GM12878 (cell line): ENCODE measurements around the gene IPCEF1. TPM values are rescaled to one million over a fixed set of nuclear protein-coding genes. Genes with fewer than 3 reads are reported as not detected.
A peak's percentile ranks its signal among the peaks of the same experiment; 100 is the strongest.

Experiments
- ATAC-seq: fragments of 200-7000 bp; cut with Tn5 transposase; 3 replicates; pipeline ENCODE4 v1.9.1; 2020; ENCODE audit warnings: mild to moderate bottlenecking, moderate library complexity
- BruUV-seq: library from RNA; stranded (reverse); fragments of 400-500 nt; replicated peaks from 2 replicates; lab custom pipeline; 2021; lab: Mats Ljungman, UMichigan
- CTCF ChIA-PET: fragments of 300-600 bp; sonication (Branson Sonifier 250); formaldehyde crosslinking; extraction: SDS; loops from one replicate; lab custom pipeline; 2021; ENCODE audit warnings: inconsistent platforms; lab: Yijun Ruan, JAX
- POLR2A ChIA-PET: fragments of 350-600 bp; formaldehyde crosslinking; extraction: SDS; loops from one replicate; lab custom pipeline; 2021; ENCODE audit warnings: inconsistent platforms; lab: Charles Lee
- RAD21 ChIA-PET: fragments of 300-600 bp; sonication (Branson Sonifier 250); formaldehyde crosslinking; loops from one replicate; lab custom pipeline; 2023; ENCODE audit warnings: antibody characterized with exemption; ENCODE audit not compliant: unreplicated experiment; lab: Charles Lee
- SMC1A ChIA-PET: fragments of 300-600 bp; sonication (Branson Sonifier 250); formaldehyde crosslinking; loops from one replicate; lab custom pipeline; 2023; ENCODE audit not compliant: unreplicated experiment, uncharacterized antibody; lab: Charles Lee
- DNase-seq: peaks from one replicate; pipeline ENCODE4 v3.0.0-alpha.2; 2011; ENCODE audit warnings: low read depth, low spot score
- FAIRE-seq: peaks from 3 replicates; lab custom pipeline; 2011; peaks lifted over from hg19 to GRCh38; lab: Jason Lieb, UNC
- H2AFZ ChIP-seq: 2 replicates; pipeline ENCODE4 v1.6.0; 2011; ENCODE audit warnings: low read depth, low read length, control low read depth; ENCODE audit not compliant: control insufficient read depth
- H3K27ac ChIP-seq: 2 replicates; pipeline ENCODE4 v1.5.1; 2011; ENCODE audit warnings: control low read depth; ENCODE audit not compliant: control insufficient read depth, insufficient read depth
- H3K27me3 ChIP-seq, 2 experiments: replicated peaks in 1 of 2; 2 replicates each; pipeline versions ENCODE4 v1.6.0 to v1.6.1; 2011; ENCODE audit warnings: low read length in 1 of 2; ENCODE audit not compliant: control insufficient read depth in 2 of 2, insufficient read depth in 2 of 2
- H3K36me3 ChIP-seq, 2 experiments: 2 replicates each; pipeline ENCODE4 v1.5.1; 2011; ENCODE audit warnings: low read length in 1 of 2; ENCODE audit not compliant: control insufficient read depth in 2 of 2, insufficient read depth in 2 of 2
- H3K4me1 ChIP-seq: 2 replicates; pipeline ENCODE4 v1.6.1; 2011; ENCODE audit warnings: mild to moderate bottlenecking, low read length, moderate library complexity, mixed read lengths; ENCODE audit not compliant: control insufficient read depth, insufficient read depth
- H3K4me2 ChIP-seq: 2 replicates; pipeline ENCODE4 v1.6.0; 2011; ENCODE audit warnings: control low read depth; ENCODE audit not compliant: control insufficient read depth, insufficient read depth
- H3K4me3 ChIP-seq: fragments of 200-600 bp; sonication (generic); 2 replicates; pipeline ENCODE4 v1.5.1; 2016
- H3K79me2 ChIP-seq: 2 replicates; pipeline ENCODE4 v1.6.0; 2011; ENCODE audit warnings: low read length; ENCODE audit not compliant: control insufficient read depth, insufficient read depth
- H3K9ac ChIP-seq: 2 replicates; pipeline ENCODE4 v1.8.0; 2011; ENCODE audit warnings: low read length, control low read depth, mixed read lengths; ENCODE audit not compliant: control insufficient read depth, insufficient read depth
- H3K9me3 ChIP-seq: replicated peaks from 3 replicates; pipeline ENCODE4 v1.5.1; 2011; ENCODE audit warnings: mild to moderate bottlenecking, low read length; ENCODE audit not compliant: control insufficient read depth, insufficient read depth
- H4K20me1 ChIP-seq: 2 replicates; pipeline ENCODE4 v1.6.0; 2011; ENCODE audit not compliant: control insufficient read depth, insufficient read depth
- DPF2 ChIP-seq: fragments of 450-650 bp; IDR thresholded peaks from 2 replicates; pipeline ENCODE4 v1.6.1; 2017; ENCODE audit warnings: mild to moderate bottlenecking
- EED ChIP-seq: sonication (generic); IDR thresholded peaks from 2 replicates; pipeline ENCODE4 v1.6.1; 2016; ENCODE audit warnings: antibody characterized with exemption, low read depth
- GATAD2B ChIP-seq: fragments of 450-650 bp; conservative IDR thresholded peaks from 2 replicates; pipeline ENCODE4 v1.6.1; 2017; ENCODE audit warnings: low read depth, mild to moderate bottlenecking, moderate library complexity
- HDAC6 ChIP-seq: fragments of 200-600 bp; sonication (generic); IDR thresholded peaks from one replicate; pipeline ENCODE4 v1.8.0; 2017; ENCODE audit warnings: antibody characterized with exemption; ENCODE audit not compliant: unreplicated experiment
- JUND ChIP-seq: IDR thresholded peaks from 2 replicates; pipeline ENCODE4 v1.6.1; 2012; ENCODE audit warnings: low read depth, mild to moderate bottlenecking, low read length, improper control_type of control experiment, moderate library complexity
- MAX ChIP-seq: IDR thresholded peaks from 2 replicates; pipeline ENCODE4 v1.6.1; 2012; ENCODE audit warnings: low read depth, low read length, improper control_type of control experiment
- MTA3 ChIP-seq: IDR thresholded peaks from 2 replicates; pipeline ENCODE4 v1.6.1; 2012; ENCODE audit warnings: low read length, inconsistent platforms, borderline replicate concordance
- NFXL1 ChIP-seq: fragments of 450-650 bp; IDR thresholded peaks from 2 replicates; pipeline ENCODE4 v1.6.1; 2017; ENCODE audit warnings: antibody characterized with exemption, mild to moderate bottlenecking, borderline replicate concordance
- NFYB ChIP-seq: IDR thresholded peaks from 2 replicates; pipeline ENCODE4 v1.6.1; 2011; ENCODE audit warnings: low read depth, mild to moderate bottlenecking, low read length, improper control_type of control experiment, moderate library complexity; ENCODE audit not compliant: insufficient read depth
- NR2C2 ChIP-seq: IDR thresholded peaks from 2 replicates; pipeline ENCODE4 v1.6.1; 2011; ENCODE audit warnings: borderline replicate concordance, low read depth; ENCODE audit not compliant: control insufficient read depth, insufficient read length
- SIN3A ChIP-seq: IDR thresholded peaks from 2 replicates; pipeline ENCODE4 v1.6.1; 2012; ENCODE audit warnings: low read depth, low read length, improper control_type of control experiment
- USF1 ChIP-seq: IDR thresholded peaks from 2 replicates; pipeline ENCODE4 v1.6.1; 2011; ENCODE audit warnings: borderline replicate concordance, low read depth, mild to moderate bottlenecking, moderate library complexity, mixed read lengths, low read length; ENCODE audit not compliant: insufficient read depth; ENCODE audit errors: extremely low read length
- ZNF592 ChIP-seq: fragments of 450-650 bp; IDR thresholded peaks from 2 replicates; pipeline ENCODE4 v1.6.1; 2017; ENCODE audit warnings: mild to moderate bottlenecking, moderate library complexity
- ZSCAN29 ChIP-seq: fragments of 450-650 bp; IDR thresholded peaks from 2 replicates; pipeline ENCODE4 v1.6.1; 2017; ENCODE audit warnings: mild to moderate bottlenecking, moderate library complexity
- WGBS: methylation state at CpG from one replicate; pipeline ENCODE4 v1.1.6; 2016; ENCODE audit warnings: low lambda C conversion rate; ENCODE audit not compliant: insufficient replicate concordance, insufficient coverage; ENCODE audit errors: missing lambda C conversion rate; 5-methylcytosine and 5-hydroxymethylcytosine counted together
- in situ Hi-C: fragments of 300-500 bp; cut with MboI; formaldehyde crosslinking; loops from 9 replicates; pipeline ENCODE4 v1.14.3; 2018; ENCODE audit warnings: mixed read lengths
- intact Hi-C: fragments of 100-400 bp; cut with micrococcal nuclease; formaldehyde crosslinking; loops from one replicate; pipeline ENCODE4 v1.14.2; 2022; ENCODE audit not compliant: unreplicated experiment
- polyA plus RNA-seq, 11 experiments: library from polyadenylated mRNA; depleted of rRNA in 4 of 11; unstranded in 6 of 11; stranded (reverse) in 5 of 11; fragments of >200 nt; fragmentation: Nextera tagmentation in 4 of 11; fragmentation: Illumina TruSeq in 1 of 11; extraction: Ambion mirVana in 4 of 11; extraction: Trizol in 1 of 11; gene quantifications; 1 replicate in 1 of 11; 2 replicates in 10 of 11; pipeline versions ENCODE4 v1.2.1 to v1.2.3, GENCODE V29; 2011 to 2016; ENCODE audit warnings: inconsistent platforms in 2 of 11, missing spikeins in 2 of 11, low read depth in 1 of 11
- total RNA-seq, 4 experiments: library from RNA; depleted of rRNA in 3 of 4; stranded (reverse); fragments of >200 nt in 3 of 4; fragmentation: Illumina TruSeq in 1 of 4; extraction: Trizol in 1 of 4; gene quantifications; 2 replicates each; pipeline versions ENCODE4 v1.2.1 to v1.2.3, GENCODE V29; 2013 to 2021

The IPCEF1 gene
- total and polyA plus RNA-seq, 10 of the 15 experiments (the other 5 are each of a cell fraction or from before 2014, with no cell fraction given) = 1.3 to 137 (median 4.2) TPM

- no peak for TF ChIP-seq HDAC6
- no peak for TF ChIP-seq NFYB
- no peak for TF ChIP-seq MAX
- 0 out of 2 replicates have a peak, but pooled peaks have one; percentile 2 for TF ChIP-seq DPF2
- no peak for TF ChIP-seq NFXL1
- no peak for TF ChIP-seq JUND
- no peak for TF ChIP-seq USF1
- no peak for TF ChIP-seq EED
- no peak for TF ChIP-seq NR2C2
- no peak for TF ChIP-seq GATAD2B
These were observed 113.8 kb downstream of the IPCEF1 start (continued) for GRCh38 chr6:154242617-154243357.

- ChIA-PET RAD21 (interaction anchor here (1.3 to 2.0 kb wide), 4 partner anchors 10 to 84 kb away, joined by 3 to 9 read pairs (median 6); no protein-coding TSS in a partner anchor), POLR2A (interaction anchor here (0.6 to 2.0 kb wide), 4 partner anchors 14 to 346 kb away, joined by 3 to 9 read pairs (median 3); no protein-coding TSS in a partner anchor), SMC1A (interaction anchor here (0.6 to 10.6 kb wide), 9 partner anchors 8 to 47 kb away, joined by 3 to 152 read pairs (median 7); no protein-coding TSS in a partner anchor), CTCF (interaction anchor here (1.3 to 2.4 kb wide), 4 partner anchors 22 to 35 kb away, joined by 3 to 9 read pairs (median 6); no protein-coding TSS in a partner anchor)
- H3K27ac ChIP-seq = no peak overlapping the region
- FAIRE-seq = no peak
- intact Hi-C loops = no loop called here
- no peak overlapping the region for H3K9ac ChIP-seq
- in situ Hi-C loops = loop anchor here (25.0 kb wide), 1 partner anchor 1254 kb away; the partner anchor contains the start of gene FBXO5
- H3K4me2 ChIP-seq = peak overlapping the region; percentile 15; the same call in 1 of the 2 replicates
- no peak overlapping the region for H2AFZ ChIP-seq
- 83% methylated on average over 8 of the region's 8 CpGs for WGBS
- BruUV-seq = no TSS peak
- no peaks in the 10 kb centered on the region for H4K20me1 ChIP-seq
- no peaks in the 10 kb centered on the region for H3K27me3 ChIP-seq
- peaks cover 4% of the 10 kb centered on the region; the same call in 1 of the 2 replicates for H3K4me1 ChIP-seq
- no peaks in the 10 kb centered on the region; the same call in 2 of the 3 replicates for H3K9me3 ChIP-seq
- DNase-seq = no peak
- ATAC-seq = no peak
- H3K4me3 ChIP-seq = 0 out of 2 replicates have a peak overlapping the region, but pooled peaks have one; percentile 34
- peaks cover 0 to 4% of the 10 kb centered on the region in 2 experiments; a peak in 1 of 4 replicates for H3K36me3 ChIP-seq
- peaks cover 85% of the 10 kb centered on the region for H3K79me2 ChIP-seq
- TF ChIP-seq MTA3 (no peak), ZSCAN29 (no peak), ZNF592 (no peak), SIN3A (no peak)
These were observed 115.0 kb downstream of the IPCEF1 start for GRCh38 chr6:154241581-154241980.
